Adipocyte (in vitro differentiated cells): Measurements from ENCODE around the gene GTF2F2.
"Not testable (repeated sequence)": the region's sequence is repeated elsewhere in the genome, so short reads cannot be mapped to it uniquely, and the experiment has no call there.

ENCODE experiments used
- DNase-seq: peaks from one replicate; pipeline ENCODE4 v3.0.0-alpha.2; 2015; ENCODE audit warnings: low read depth
- H3K27me3 ChIP-seq: replicated peaks from 2 replicates; pipeline ENCODE4 v1.7.0; 2013; ENCODE audit warnings: mild to moderate bottlenecking, low read length, moderate library complexity; ENCODE audit not compliant: control insufficient read depth, insufficient read depth
- H3K36me3 ChIP-seq: 2 replicates; pipeline ENCODE4 v1.7.0; 2013; ENCODE audit warnings: low read length, mild to moderate bottlenecking, moderate library complexity; ENCODE audit not compliant: control insufficient read depth, insufficient read depth, severe bottlenecking
- H3K4me1 ChIP-seq: 2 replicates; pipeline ENCODE4 v1.7.0; 2013; ENCODE audit warnings: mild to moderate bottlenecking, low read length, moderate library complexity; ENCODE audit not compliant: control insufficient read depth, insufficient read depth
- H3K4me3 ChIP-seq: 2 replicates; pipeline ENCODE4 v1.7.0; 2013; ENCODE audit warnings: mild to moderate bottlenecking, low read length, moderate library complexity
- H3K9ac ChIP-seq: 2 replicates; pipeline ENCODE4 v1.7.0; 2013; ENCODE audit warnings: mild to moderate bottlenecking, low read length, moderate library complexity
- H3K9me3 ChIP-seq: 2 replicates; pipeline ENCODE4 v1.7.0; 2013; ENCODE audit warnings: mild to moderate bottlenecking, low read length, moderate library complexity; ENCODE audit not compliant: control insufficient read depth

The GTF2F2 gene

DNA sequence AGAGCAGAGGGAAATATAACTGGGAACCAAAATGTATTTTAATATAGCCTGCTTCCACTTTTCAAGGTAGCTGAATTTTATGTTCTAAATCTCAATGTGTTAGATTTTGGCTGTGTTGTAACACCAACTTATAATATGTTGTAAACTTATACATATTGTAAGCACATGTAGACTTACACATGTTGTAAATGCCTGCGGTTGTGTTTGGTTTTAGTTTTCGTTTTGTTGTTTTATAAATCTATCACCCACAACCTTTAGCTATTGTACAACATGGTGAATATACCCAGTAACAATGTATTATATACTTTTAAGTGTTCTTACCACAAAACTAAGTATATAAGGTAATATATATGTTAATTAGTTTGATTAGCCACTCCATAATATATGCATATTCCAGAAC lies 65.0 kb downstream of the GTF2F2 start:
- no peak for DNase-seq
- peaks cover 7% of the 10 kb centered on the region for H3K36me3 ChIP-seq
- H3K27me3 ChIP-seq, result no peaks in the 10 kb centered on the region
- H3K9me3 ChIP-seq, result no peaks in the 10 kb centered on the region
- H3K9ac ChIP-seq, result no peak overlapping the region
- no peak overlapping the region for H3K4me3 ChIP-seq
- H3K4me1 ChIP-seq, result no peaks in the 10 kb centered on the region

DNA sequence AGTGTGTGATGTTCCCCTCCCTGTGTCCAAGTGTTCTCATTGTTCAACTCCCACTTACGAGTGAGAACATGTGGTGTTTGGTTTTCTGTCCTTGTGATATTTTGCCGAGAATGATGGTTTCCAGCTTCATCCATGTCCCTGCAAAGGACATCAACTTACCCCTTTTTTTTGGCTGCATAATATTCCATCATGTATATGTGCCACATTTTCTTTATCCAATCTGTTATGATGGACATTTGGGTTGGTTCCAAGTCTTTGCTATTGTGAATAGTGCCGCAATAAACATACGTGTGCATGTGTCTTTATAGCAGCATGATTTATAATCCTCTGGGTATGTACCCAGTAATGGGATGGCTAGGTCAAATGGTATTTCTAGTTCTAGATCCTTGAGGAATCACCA lies 68.8 kb downstream of the GTF2F2 start:
- H3K27me3 ChIP-seq, H3K4me1 ChIP-seq, H3K9ac ChIP-seq, H3K36me3 ChIP-seq, H3K4me3 ChIP-seq, DNase-seq, H3K9me3 ChIP-seq: not testable (repeated sequence)

DNA sequence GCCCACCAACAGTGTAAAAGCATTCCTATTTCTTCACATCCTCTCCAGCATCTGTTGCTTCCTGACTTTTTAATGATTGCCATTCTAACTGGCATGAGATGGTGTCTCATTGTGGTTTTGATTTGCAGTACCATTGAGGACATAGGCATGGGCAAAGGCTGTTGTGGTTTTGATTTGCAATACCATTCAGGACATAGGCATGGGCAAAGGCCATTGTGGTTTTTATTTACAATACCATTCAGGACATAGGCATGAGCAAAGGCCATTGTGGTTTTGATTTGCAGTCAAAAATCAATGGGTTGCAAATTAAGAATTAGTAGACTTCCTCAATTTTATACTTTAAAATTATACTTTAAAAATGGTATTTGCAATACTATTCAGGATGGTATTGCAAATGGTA lies 69.2 kb downstream of the GTF2F2 start:
- not testable (repeated sequence) for H3K36me3 ChIP-seq, H3K4me3 ChIP-seq, H3K27me3 ChIP-seq, H3K9me3 ChIP-seq, H3K4me1 ChIP-seq, H3K9ac ChIP-seq
- peak; percentile 42 for DNase-seq

DNA sequence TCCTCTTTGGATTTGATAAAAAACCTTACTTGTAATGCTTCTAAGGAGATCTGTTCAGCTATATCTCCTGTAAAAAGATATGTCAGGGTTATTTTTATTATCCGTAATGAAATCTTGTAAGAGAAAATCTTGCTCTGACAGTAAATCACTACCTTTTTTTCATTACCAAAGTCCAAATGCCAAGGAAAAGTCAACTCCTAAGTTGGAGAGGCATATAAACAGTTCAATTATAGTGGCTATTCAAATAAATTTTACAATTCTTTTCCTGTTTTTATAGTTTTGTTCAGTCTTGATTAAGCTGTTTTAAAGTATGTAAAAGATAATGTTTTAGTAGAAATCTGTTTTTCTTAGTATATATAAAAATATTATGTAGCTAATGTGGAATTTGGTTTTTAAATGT lies 71.6 kb downstream of the GTF2F2 start:
- DNase-seq, result no peak
- Histone ChIP-seq H3K27me3 (no peaks in the 10 kb centered on the region), H3K4me1 (peaks cover 16% of the 10 kb centered on the region), H3K9me3 (no peaks in the 10 kb centered on the region), H3K4me3 (no peak overlapping the region), H3K36me3 (no peaks in the 10 kb centered on the region), H3K9ac (no peak overlapping the region)

DNA sequence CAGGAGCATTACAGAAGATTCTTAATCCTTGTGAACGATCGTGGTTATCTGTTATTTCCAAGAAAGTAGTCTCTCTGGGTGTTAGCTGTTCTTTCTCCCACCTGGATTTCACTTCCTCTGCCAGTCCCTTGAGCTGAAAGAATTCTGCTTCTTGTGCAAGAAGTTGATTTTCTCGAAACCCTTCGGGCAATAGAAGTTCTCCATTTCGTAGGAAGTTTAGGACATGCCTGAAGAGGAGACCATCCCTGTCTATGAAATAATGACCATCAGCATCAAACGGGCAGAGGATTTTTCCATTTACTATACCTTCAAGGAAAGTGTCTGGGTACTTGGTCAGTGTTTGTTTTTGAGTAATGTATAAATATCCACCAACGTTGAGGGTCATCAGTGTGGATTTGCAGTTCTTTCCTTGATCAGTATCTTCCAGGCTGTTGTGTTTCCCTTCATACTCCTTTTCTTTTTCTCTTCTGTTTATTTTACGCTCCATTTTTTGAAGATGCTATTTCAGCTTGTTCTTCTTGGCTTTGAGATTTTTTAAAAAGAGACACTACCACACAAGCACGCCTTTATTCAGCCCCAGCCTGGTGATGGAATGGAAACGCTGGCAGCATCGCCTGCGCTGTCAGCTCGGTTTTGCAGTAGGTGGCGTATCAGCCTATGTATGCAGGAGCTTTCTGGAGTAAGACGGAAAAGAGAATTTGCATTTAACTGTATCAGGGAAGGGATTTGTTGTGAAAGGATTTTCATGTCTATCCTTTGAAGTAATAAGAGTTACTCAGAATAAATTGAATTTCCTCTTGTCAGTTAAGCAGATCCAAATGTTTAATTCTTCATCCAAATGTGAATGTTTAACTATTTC lies 74.0 kb downstream of the GTF2F2 start:
- H3K9me3 ChIP-seq, result no peaks in the 10 kb centered on the region
- DNase-seq, result peak; percentile 56
- H3K4me3 ChIP-seq, result no peak overlapping the region

DNA sequence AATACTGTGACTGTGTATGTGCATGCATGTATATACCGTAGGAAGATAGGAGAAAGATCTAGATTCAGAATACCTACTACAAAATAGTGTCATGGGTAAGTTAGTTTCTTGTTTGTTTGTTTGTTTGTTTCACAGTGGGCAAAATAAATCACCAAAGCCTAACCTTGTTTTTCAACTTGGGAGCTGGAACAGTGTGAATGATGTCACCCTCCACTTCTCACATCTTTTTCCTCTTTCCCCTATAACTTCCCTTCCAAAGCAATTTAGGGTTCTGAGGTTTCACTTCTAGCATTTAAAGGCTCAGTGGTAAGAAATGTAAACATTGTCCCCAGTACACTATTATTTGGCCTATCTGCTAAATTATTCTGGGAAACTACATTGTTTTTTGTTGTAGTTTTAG lies 75.1 kb downstream of the GTF2F2 start:
- peak overlapping the region; percentile 51 for H3K9ac ChIP-seq
- H3K36me3 ChIP-seq, result no peaks in the 10 kb centered on the region
- H3K4me1 ChIP-seq, result peaks cover 17% of the 10 kb centered on the region
- DNase-seq, result peak; percentile 15
- H3K4me3 ChIP-seq, result no peak overlapping the region
- H3K9me3 ChIP-seq, result no peaks in the 10 kb centered on the region
- no peaks in the 10 kb centered on the region for H3K27me3 ChIP-seq

More for the DNA sequence above, 74.0 kb downstream of the GTF2F2 start:
- Histone ChIP-seq H3K9ac (no peak overlapping the region), H3K4me1 (peaks cover 17% of the 10 kb centered on the region), H3K36me3 (no peaks in the 10 kb centered on the region), H3K27me3 (no peaks in the 10 kb centered on the region)

DNA sequence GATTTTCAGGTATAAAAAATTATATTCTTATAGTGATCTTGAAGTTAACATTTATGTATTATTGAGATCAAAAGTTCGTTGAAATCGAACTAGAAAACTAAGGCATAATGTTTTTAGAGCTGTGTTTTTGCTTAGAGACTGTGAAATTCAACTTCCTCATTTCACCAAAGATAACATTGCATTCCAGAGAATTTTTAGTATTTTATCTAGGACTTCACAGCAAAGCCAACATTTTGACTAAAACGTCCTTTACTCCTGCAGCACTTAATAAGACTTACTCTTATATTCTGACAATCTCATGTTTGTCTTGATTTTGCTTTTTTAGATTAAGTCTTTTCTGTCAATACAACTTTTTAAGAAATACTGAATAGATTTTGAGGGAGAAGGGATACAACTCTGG lies 75.8 kb downstream of the GTF2F2 start:
- peaks cover 23% of the 10 kb centered on the region for H3K4me1 ChIP-seq
- peak; percentile 24 for DNase-seq
- H3K9me3 ChIP-seq, result no peaks in the 10 kb centered on the region
- H3K9ac ChIP-seq, result no peak overlapping the region
- H3K36me3 ChIP-seq, result no peaks in the 10 kb centered on the region
- H3K27me3 ChIP-seq, result no peaks in the 10 kb centered on the region
- H3K4me3 ChIP-seq, result no peak overlapping the region

DNA sequence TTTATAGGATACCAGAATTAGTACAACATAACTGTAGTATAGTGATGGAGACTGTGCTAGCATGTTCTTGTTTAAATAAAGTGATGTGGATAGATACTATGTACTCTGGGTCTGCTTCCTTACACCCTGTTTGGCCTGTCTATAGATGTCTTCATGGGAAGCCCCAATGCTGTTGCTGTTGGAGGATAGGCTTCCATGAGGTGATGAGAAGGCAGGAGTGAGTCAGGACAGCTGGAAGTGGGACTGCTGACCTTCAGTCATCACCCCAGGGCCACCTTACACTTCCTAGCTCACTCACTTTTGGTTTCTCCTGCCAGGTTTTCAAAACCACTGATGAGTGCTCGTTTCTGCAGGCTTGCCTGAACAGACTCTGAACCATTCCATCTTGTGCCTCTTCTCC lies 76.3 kb downstream of the GTF2F2 start:
- H3K4me1 ChIP-seq, result peaks cover 23% of the 10 kb centered on the region
- no peak overlapping the region for H3K9ac ChIP-seq
- H3K4me3 ChIP-seq, result no peak overlapping the region
- DNase-seq, result peak; percentile 24
- H3K27me3 ChIP-seq, result no peaks in the 10 kb centered on the region
- no peaks in the 10 kb centered on the region for H3K36me3 ChIP-seq
- no peaks in the 10 kb centered on the region for H3K9me3 ChIP-seq

DNA sequence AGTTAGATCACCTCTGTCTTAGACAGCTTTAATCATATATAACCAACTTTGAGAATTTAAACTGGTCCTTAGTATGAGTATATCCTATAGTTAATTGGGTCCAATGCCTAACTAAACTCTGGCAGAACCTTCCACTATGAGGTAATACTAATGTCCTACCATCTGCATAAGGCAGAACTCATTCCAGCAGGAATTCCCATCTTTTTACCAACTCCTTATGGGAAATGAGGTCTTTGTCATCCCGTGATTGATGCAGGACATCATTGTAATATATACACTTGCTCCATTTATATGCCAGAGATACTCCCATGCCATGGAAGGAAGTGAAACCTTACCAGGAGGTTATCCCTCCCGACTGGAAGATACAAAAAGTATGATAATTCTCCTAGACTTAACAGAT lies 77.7 kb downstream of the GTF2F2 start:
- no peak for DNase-seq
- H3K4me1 ChIP-seq, result peaks cover 23% of the 10 kb centered on the region

DNA sequence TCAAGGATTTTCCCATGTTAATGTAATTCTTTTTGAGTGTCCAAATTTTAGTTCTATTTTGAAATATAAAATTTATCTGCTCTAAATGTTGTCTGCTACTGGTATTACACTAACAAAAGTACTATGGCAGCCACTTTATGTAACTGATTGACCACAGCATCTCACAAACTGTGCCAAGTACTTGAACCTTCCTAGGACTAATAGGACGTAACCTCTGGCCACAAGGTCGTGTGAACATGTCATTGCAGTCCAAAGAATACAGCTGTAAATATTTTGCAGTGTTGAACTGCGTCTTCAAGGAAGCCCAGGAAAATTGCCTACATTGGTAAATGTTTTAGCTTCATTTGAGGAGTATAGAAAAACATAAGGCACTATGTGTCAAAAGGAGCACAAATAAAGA lies 78.6 kb downstream of the GTF2F2 start:
- peaks cover 23% of the 10 kb centered on the region for H3K4me1 ChIP-seq
- no peak overlapping the region for H3K4me3 ChIP-seq
- H3K9me3 ChIP-seq, result no peaks in the 10 kb centered on the region
- no peak for DNase-seq
- H3K9ac ChIP-seq, result no peak overlapping the region
- no peaks in the 10 kb centered on the region for H3K27me3 ChIP-seq
- H3K36me3 ChIP-seq, result no peaks in the 10 kb centered on the region

More for the DNA sequence above, 77.7 kb downstream of the GTF2F2 start:
- Histone ChIP-seq H3K9me3 (no peaks in the 10 kb centered on the region), H3K27me3 (no peaks in the 10 kb centered on the region), H3K9ac (no peak overlapping the region), H3K36me3 (no peaks in the 10 kb centered on the region), H3K4me3 (no peak overlapping the region)

DNA sequence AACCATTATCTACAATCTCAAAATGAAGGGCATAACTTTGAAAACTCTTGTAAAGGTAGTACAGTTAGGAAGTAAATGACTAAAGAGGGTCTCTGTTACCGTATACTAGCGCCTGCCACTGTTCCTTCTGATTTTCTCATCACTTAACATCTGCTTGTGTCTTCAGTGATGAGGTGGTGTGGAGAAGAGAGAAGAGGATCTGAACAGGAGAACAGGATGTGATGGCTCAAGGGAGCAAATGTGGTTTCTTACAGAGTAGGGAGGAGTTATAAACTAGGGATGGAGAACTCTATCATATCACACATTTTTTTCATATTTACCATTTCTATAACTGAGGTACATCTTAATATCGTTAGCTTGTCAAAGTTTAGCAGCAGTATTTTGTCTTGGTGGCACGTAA lies 79.4 kb downstream of the GTF2F2 start:
- peaks cover 23% of the 10 kb centered on the region for H3K4me1 ChIP-seq
- H3K36me3 ChIP-seq, result no peaks in the 10 kb centered on the region
- H3K4me3 ChIP-seq, result no peak overlapping the region
- H3K9me3 ChIP-seq, result no peaks in the 10 kb centered on the region
- H3K9ac ChIP-seq, result no peak overlapping the region
- H3K27me3 ChIP-seq, result no peaks in the 10 kb centered on the region
- no peak for DNase-seq
